Psoas muscle (tissue), 8 donors: ENCODE results near the gene PRSS21. TPM values are rescaled to one million over a fixed set of nuclear protein-coding genes. Genes with fewer than 3 reads are reported as not detected.

Experiments used
- ATAC-seq, 4 donors: fragments of 200-7000 bp; cut with Tn5 transposase; one replicate each; pipeline ENCODE4 v1.9.1; 2020; ENCODE audit warnings: moderate library complexity in 3 of 4, mild to moderate bottlenecking in 2 of 4
- DNase-seq, 2 donors: peaks; one replicate each; pipeline ENCODE4 v3.0.0-alpha.2; 2020
- H3K27ac ChIP-seq: fragments of 200-600 bp; one replicate; pipeline ENCODE4 v1.8.0; 2022
- H3K27me3 ChIP-seq, 3 donors: fragments of 200-600 bp in 1 of 3; one replicate each; pipeline versions ENCODE4 v1.6.1 to v1.8.0; 2013 to 2022; ENCODE audit warnings: low read length in 2 of 3, mild to moderate bottlenecking in 2 of 3, moderate library complexity in 1 of 3; ENCODE audit not compliant: insufficient read depth in 3 of 3
- H3K36me3 ChIP-seq, 2 donors: fragments of 200-600 bp in 1 of 2; one replicate each; pipeline versions ENCODE4 v1.6.1 to v1.8.0; 2013 to 2022; ENCODE audit warnings: low read depth in 1 of 2, mild to moderate bottlenecking in 1 of 2, moderate library complexity in 1 of 2; ENCODE audit not compliant: insufficient read depth in 1 of 2
- H3K4me1 ChIP-seq: fragments of 200-600 bp; one replicate; pipeline ENCODE4 v1.8.0; 2022
- H3K4me3 ChIP-seq: fragments of 200-600 bp; one replicate; pipeline ENCODE4 v1.8.0; 2022; ENCODE audit warnings: mild to moderate bottlenecking
- H3K9me3 ChIP-seq: fragments of 200-600 bp; one replicate; pipeline ENCODE4 v1.8.0; 2022
- WGBS, 3 donors: extraction: QIAGEN DNeasy Blood & Tissue Kit; methylation state at CpG; one replicate each; pipeline versions ENCODE4 v1.1.6 to v1.1.7; 2013; 5-methylcytosine and 5-hydroxymethylcytosine counted together
- intact Hi-C, 2 donors: fragments of 100-400 bp; cut with DNase I; formaldehyde crosslinking; loops; one replicate each; pipeline versions ENCODE4 v1.11.0 to v1.14.2; 2022
- polyA plus RNA-seq, 3 donors: library from polyadenylated mRNA; stranded (reverse); fragments of 200-250 nt; gene quantifications; one replicate each; pipeline ENCODE4 v1.2.3, GENCODE V29; 2013
- total RNA-seq, 4 donors: library from RNA; stranded (reverse); fragmentation: NEBNext Ultra II Directional in 2 of 4; extraction: Animal tissue kit (Norgen Biotek cat#: 25700) in 2 of 4; gene quantifications; one replicate each; pipeline versions ENCODE4 v1.2.1 to v1.2.4, GENCODE V29; 2021 to 2023
- TF ChIP-seq, protein P1 (sequence below): fragments of 200-600 bp; IDR thresholded peaks from one replicate; pipeline ENCODE4 v1.8.0; 2022; ENCODE audit warnings: antibody characterized with exemption
- donor health status: healthy with polysubstance abuse.
- donor health status: DM: no; HTN: no; CAD: no; lungs with moderate emphysema.
- donor health status: Bipolar disorder and iron deficiency.
- donor health status: healthy.
- donor health status: DM: yes; HTN: yes; CAD: no.
- donor health status: DM: no; HTN: no; CAD: no.
- donor health status: DM: no; HTN: no; CAD: no.
- donor health status: DM: yes; HTN: yes; CAD: no.

PRSS21 gene
- total and polyA plus RNA-seq, 7 donors = 0.05 to 0.20 (median 0.10) TPM; not detected in 4

DNA sequence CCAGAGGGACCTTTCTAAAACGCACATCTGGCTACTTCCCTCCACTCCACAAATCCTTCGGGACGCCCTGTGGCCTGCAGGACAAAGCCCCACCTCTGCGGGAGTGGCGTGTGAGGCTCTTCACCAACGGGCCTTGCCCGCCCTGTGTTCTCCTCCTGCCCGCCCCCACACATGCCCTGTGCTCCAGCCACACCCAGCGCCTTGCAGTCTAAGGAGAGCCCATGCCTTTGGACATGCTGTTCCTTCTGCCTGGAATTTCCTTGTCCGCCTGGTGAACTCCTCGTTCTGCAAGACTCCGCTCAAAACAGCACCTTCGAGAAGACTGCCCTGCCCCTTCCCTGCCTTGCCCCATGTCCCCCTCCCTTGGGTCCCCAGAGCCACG is 47.4 kb upstream of the PRSS21 start:
- peak in 2 of 4 donors; percentile 29 to 31 for ATAC-seq
- Histone ChIP-seq H3K27me3 (no peaks in the 10 kb centered on the region), H3K9me3 (no peaks in the 10 kb centered on the region), H3K36me3 (peaks cover 17 to 96% of the 10 kb centered on the region in 2 donors), H3K27ac (no peak overlapping the region), H3K4me3 (no peak overlapping the region), H3K4me1 (peaks cover 20% of the 10 kb centered on the region)
- TF ChIP-seq, protein P1, sequence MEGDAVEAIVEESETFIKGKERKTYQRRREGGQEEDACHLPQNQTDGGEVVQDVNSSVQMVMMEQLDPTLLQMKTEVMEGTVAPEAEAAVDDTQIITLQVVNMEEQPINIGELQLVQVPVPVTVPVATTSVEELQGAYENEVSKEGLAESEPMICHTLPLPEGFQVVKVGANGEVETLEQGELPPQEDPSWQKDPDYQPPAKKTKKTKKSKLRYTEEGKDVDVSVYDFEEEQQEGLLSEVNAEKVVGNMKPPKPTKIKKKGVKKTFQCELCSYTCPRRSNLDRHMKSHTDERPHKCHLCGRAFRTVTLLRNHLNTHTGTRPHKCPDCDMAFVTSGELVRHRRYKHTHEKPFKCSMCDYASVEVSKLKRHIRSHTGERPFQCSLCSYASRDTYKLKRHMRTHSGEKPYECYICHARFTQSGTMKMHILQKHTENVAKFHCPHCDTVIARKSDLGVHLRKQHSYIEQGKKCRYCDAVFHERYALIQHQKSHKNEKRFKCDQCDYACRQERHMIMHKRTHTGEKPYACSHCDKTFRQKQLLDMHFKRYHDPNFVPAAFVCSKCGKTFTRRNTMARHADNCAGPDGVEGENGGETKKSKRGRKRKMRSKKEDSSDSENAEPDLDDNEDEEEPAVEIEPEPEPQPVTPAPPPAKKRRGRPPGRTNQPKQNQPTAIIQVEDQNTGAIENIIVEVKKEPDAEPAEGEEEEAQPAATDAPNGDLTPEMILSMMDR = no peak
- WGBS, 3 donors = 65 to 73% (median 67%) methylated on average over 13 to 14 of the region's 14 CpGs
- DNase-seq = peak in 1 of 2 donors; percentile 59
- intact Hi-C loops = loop anchor here in 1 of 2 donors (2.0 kb wide), 1 partner anchor 15 kb away; no protein-coding TSS in a partner anchor

DNA sequence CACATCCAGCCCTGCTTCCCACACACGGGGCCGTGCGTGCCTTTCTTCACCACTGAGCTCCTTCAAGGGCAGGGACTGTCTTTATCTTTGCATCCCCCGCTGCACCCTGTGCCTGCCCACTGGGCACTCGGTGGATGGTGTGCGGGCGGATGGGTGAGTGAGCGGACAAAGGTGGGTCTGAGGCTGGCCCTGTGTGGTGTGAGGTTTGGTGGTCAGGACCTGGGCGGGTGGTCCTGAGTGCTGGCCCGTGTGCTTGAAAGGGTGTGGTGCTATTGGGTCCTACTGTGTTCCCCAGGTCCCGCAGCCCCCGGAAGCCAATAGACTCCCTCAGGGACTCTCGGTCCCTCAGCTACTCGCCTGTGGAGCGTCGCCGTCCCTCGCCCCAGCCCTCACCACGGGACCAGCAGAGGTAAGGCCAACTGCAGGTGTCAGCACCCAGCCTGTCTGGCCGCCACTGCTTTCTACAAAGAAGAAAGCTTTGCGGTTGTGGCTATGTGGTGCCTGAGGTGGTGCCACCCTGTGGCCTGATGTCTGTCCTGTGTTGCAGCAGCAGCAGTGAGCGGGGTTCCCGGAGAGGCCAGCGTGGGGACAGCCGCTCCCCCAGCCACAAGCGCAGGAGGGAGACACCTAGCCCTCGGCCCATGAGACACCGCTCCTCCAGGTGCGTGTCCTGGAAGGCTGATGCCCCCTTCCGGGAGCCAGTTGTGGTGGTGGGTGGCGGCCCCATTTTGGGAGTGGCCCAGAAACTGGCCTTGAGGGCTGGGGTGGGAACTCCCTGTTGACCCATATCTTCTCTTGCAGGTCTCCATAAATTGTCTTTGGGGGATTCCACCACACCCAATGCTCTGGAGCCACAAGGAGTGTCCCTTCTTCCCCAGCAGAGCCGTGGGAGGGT is 46.7 kb upstream of the PRSS21 start:
- WGBS, 3 donors = 79 to 86% (median 82%) methylated on average over 31 to 32 of the region's 32 CpGs

DNA sequence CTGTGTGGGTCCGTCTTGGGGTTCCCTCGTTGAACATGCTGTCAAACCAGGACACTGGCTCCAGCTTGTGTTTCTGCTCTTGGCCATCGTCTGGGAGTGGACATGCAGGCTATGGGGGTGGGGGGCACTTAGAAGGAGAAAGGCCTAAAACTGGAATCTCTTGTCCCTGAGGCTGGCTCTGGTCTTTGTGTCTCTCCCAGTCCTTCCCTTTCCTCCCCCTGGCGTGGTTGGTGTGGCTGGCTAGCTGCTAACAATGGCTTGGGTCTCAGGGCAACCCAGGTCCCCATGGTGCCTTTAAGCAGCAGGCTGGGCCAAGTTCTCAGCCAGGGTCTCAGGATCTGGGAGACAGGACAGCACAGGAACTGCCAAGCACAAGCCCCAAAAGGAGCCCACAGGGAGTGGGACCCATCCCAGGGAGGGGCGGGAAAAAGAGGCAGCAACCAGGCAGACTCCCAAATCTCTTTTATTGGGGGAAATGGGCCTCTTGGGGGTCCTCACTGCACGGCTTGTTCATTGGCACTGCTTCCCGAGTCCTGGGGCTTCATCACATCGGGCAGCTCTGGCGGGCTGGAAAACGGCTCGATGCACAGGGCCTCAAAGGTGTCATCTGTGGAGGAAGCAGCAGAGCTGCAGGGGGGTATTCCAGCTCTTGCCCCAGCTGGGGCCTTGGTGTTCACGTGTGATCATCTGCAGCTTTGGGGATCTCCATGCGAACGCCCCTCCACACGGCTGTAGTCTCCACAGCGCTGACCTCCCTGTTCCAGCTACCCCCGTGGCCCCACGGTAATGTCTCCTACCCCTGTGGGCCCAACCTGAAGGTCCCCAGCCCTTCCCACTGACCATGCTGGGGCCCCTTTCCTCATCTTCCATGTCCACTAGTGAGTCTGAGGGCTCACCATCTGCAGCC is 45.3 kb upstream of the PRSS21 start:
- no peak for ATAC-seq
- H3K4me1 ChIP-seq = peaks cover 37% of the 10 kb centered on the region
- H3K4me3 ChIP-seq = no peak overlapping the region
- H3K9me3 ChIP-seq = no peaks in the 10 kb centered on the region
- TF ChIP-seq, protein P1 = no peak
- no peaks in the 10 kb centered on the region for H3K27me3 ChIP-seq
- H3K36me3 ChIP-seq = peaks cover 17 to 84% of the 10 kb centered on the region in 2 donors
- H3K27ac ChIP-seq = no peak overlapping the region
- intact Hi-C loops = loop anchor here in 1 of 2 donors (2.0 kb wide), 1 partner anchor 17 kb away; no protein-coding TSS in a partner anchor
- no peak for DNase-seq
- 63 to 69% (median 67%) methylated on average over 17 to 18 of the region's 18 CpGs for WGBS, 3 donors

More for the DNA sequence above, 46.7 kb upstream of the PRSS21 start:
- ATAC-seq (peak in 2 of 4 donors; percentile 1 to 3), DNase-seq (peak in 1 of 2 donors; percentile 50)
- intact Hi-C loops = loop anchor here in 1 of 2 donors (2.0 kb wide), 1 partner anchor 16 kb away; no protein-coding TSS in a partner anchor
- TF ChIP-seq, protein P1 = no peak
- Histone ChIP-seq H3K36me3 (peaks cover 17 to 96% of the 10 kb centered on the region in 2 donors), H3K27me3 (no peaks in the 10 kb centered on the region), H3K4me3 (no peak overlapping the region), H3K4me1 (peaks cover 25% of the 10 kb centered on the region), H3K27ac (no peak overlapping the region), H3K9me3 (no peaks in the 10 kb centered on the region)

DNA sequence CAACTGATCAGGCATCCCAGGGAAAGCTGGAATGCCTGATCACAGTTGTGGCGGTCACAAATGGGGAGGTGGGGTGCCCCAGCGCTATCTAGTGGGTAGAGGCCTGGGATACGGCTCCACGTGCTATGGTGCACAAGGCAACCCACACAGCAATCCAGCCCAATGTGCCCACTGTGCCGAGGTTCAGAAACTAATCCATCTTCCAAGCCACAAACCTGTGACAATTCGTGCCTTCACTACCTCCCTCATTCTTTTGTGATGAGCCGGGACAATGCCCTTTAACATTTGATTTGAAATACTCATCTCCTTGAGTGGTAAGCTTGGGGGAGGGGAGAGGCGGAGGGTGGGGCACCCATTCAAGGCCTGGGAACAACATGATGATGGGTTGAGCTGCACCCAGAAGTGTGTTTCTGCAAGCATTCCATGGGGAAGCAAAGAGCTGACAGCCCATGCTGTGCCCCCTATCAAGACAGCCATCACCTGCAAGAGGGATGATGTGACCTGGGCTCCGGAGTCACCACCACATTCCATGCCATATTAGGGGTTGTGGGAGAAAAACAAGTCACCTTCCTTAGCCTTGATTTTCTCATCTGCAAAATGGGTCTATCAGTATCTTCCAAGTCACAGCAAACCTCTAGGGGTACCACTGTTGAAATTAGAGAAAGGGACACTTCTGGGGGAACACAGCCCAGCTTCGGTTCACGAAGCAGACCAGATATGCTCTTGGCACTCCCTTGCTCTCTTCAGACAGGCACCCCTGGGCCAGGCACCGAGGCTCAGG is 43.7 kb upstream of the PRSS21 start:
- intact Hi-C loops = no loop called here

More for the DNA sequence above, 43.7 kb upstream of the PRSS21 start:
- peak overlapping the region; percentile 13 for H3K27ac ChIP-seq
- no peak overlapping the region for H3K4me3 ChIP-seq
- no peak for DNase-seq
- peaks cover 26% of the 10 kb centered on the region for H3K4me1 ChIP-seq
- no peaks in the 10 kb centered on the region for H3K27me3 ChIP-seq
- no peaks in the 10 kb centered on the region for H3K9me3 ChIP-seq
- TF ChIP-seq, protein P1 = no peak
- 71 to 80% (median 80%) methylated on average over 12 of the region's 12 CpGs for WGBS, 3 donors
- peaks cover 8 to 67% of the 10 kb centered on the region in 2 donors for H3K36me3 ChIP-seq
- ATAC-seq = no peak
